ENCODE data around the gene MMP21. TPM values are rescaled to one million over a fixed set of nuclear protein-coding genes. Genes with fewer than 3 reads are reported as not detected.

MMP21 gene
- total and polyA plus RNA-seq, 2 experiments from 2014 or later: not detected

DNA sequence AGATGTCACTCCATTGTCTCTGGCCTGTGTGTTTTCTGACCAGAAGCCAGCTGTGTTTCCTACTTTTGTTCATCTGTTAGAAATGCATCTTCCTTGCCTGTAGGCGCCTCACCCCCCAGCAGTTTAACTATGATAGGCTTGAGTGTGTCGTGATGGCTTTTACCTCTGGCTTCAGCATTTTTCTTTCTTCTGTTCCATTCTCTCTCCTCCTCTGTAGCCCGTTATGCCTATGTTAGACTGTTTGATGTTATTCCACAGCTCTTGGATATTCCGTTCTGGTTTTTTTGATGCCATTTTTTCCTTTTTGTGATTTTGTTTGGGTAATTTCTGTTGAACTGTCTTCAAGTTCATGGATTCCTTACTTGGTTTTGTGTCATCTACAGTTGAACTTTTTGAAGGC, 17.9 kb downstream of the MMP21 start:
- Histone ChIP-seq H3K27me3 (ENCODE audit: insufficient read depth) (no peaks in the 10 kb centered on the region), H3K9me2 (ENCODE audit: insufficient read depth) (no peaks in the 10 kb centered on the region), H3K4me3 (no peak overlapping the region), H3F3A (replicated peaks; ENCODE audit: low read depth) (no peaks in the 10 kb centered on the region), H3K4me1 (ENCODE audit: insufficient read depth) (peaks cover 3% of the 10 kb centered on the region; the same call in 1 of the 2 replicates), H3K27ac (ENCODE audit: low read depth) (no peak overlapping the region), H2AFZ (no peak overlapping the region), H3K4me2 (no peak overlapping the region), H4K20me1 (replicated peaks; ENCODE audit: insufficient read depth) (0 out of 2 replicates have a peak, but pooled peaks cover 16% of the 10 kb centered on the region), H3K36me3 (ENCODE audit: insufficient read depth) (peaks cover 56% of the 10 kb centered on the region), H3K79me2 (replicated peaks; ENCODE audit: insufficient read depth) (peaks cover 9% of the 10 kb centered on the region; the same call in 1 of the 2 replicates)
- no peaks in the 10 kb centered on the region for H3K9me3 Mint-ChIP-seq
- peaks cover 15% of the 10 kb centered on the region for H3K4me1 Mint-ChIP-seq
- H3K27ac Mint-ChIP-seq: no peak overlapping the region
- TF ChIP-seq, protein P1, sequence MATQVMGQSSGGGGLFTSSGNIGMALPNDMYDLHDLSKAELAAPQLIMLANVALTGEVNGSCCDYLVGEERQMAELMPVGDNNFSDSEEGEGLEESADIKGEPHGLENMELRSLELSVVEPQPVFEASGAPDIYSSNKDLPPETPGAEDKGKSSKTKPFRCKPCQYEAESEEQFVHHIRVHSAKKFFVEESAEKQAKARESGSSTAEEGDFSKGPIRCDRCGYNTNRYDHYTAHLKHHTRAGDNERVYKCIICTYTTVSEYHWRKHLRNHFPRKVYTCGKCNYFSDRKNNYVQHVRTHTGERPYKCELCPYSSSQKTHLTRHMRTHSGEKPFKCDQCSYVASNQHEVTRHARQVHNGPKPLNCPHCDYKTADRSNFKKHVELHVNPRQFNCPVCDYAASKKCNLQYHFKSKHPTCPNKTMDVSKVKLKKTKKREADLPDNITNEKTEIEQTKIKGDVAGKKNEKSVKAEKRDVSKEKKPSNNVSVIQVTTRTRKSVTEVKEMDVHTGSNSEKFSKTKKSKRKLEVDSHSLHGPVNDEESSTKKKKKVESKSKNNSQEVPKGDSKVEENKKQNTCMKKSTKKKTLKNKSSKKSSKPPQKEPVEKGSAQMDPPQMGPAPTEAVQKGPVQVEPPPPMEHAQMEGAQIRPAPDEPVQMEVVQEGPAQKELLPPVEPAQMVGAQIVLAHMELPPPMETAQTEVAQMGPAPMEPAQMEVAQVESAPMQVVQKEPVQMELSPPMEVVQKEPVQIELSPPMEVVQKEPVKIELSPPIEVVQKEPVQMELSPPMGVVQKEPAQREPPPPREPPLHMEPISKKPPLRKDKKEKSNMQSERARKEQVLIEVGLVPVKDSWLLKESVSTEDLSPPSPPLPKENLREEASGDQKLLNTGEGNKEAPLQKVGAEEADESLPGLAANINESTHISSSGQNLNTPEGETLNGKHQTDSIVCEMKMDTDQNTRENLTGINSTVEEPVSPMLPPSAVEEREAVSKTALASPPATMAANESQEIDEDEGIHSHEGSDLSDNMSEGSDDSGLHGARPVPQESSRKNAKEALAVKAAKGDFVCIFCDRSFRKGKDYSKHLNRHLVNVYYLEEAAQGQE (IDR thresholded peaks at IDR 0.05; ENCODE audit: unreplicated experiment): no peak
- TF ChIP-seq, protein P2, sequence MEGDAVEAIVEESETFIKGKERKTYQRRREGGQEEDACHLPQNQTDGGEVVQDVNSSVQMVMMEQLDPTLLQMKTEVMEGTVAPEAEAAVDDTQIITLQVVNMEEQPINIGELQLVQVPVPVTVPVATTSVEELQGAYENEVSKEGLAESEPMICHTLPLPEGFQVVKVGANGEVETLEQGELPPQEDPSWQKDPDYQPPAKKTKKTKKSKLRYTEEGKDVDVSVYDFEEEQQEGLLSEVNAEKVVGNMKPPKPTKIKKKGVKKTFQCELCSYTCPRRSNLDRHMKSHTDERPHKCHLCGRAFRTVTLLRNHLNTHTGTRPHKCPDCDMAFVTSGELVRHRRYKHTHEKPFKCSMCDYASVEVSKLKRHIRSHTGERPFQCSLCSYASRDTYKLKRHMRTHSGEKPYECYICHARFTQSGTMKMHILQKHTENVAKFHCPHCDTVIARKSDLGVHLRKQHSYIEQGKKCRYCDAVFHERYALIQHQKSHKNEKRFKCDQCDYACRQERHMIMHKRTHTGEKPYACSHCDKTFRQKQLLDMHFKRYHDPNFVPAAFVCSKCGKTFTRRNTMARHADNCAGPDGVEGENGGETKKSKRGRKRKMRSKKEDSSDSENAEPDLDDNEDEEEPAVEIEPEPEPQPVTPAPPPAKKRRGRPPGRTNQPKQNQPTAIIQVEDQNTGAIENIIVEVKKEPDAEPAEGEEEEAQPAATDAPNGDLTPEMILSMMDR (conservative IDR thresholded peaks at IDR 0.05; ENCODE audit: low read depth in 2 of 2): no peak
- TF ChIP-seq EZH2phosphoT487 (IDR thresholded peaks at IDR 0.05; ENCODE audit: unreplicated experiment) (no peak), JUNB (IDR thresholded peaks at IDR 0.05; ENCODE audit: unreplicated experiment) (no peak), ZNF114 (CRISPR knock-in tag; IDR thresholded peaks at IDR 0.05) (no peak)
- peaks cover 61% of the 10 kb centered on the region for H3K36me3 Mint-ChIP-seq (ENCODE audit: low read depth)
- peaks cover 2% of the 10 kb centered on the region for H3K27me3 Mint-ChIP-seq (ENCODE audit: insufficient read depth, low read depth, poor library complexity)
- DNase-seq (ENCODE audit: low spot score) (no peak), ATAC-seq (no peak)
- no peak overlapping the region for H3K4me3 Mint-ChIP-seq

DNA sequence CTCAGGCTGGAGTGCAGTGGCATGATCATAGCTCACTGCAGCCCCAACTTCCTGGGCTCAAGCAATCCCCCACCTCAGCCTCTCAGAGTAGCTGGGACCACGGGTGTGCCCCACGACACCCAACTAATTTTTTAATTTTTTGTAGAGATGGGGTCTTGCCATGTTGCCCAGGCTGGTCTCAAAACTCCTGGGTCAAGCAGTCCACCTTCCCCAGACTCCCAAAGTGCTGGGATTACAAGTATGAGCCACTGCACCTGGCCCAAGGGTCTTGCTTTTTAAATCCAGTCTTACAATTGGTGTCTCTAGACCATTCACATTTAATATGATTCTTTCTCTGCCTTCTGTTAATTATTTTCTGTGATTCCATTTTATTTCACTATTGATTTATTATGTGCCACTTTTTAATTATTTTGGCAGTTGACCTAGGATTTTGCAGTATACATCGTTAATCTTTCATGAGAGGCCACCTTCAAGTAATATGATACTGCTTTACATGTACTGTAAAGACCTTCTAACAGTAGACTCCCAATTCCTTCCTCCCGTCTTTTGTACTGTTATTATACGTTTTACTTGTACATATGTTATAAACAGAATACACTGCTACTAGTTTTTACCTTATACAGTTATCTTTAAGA, 18.7 kb downstream of the MMP21 start:
- DNase-seq (ENCODE audit: low spot score): no peak
- no peak overlapping the region for H3K4me2 ChIP-seq
- peaks cover 8% of the 10 kb centered on the region for H3K4me1 Mint-ChIP-seq
- no peak overlapping the region for H3K27ac Mint-ChIP-seq
- peaks cover 3% of the 10 kb centered on the region; the same call in 1 of the 2 replicates for H3K4me1 ChIP-seq (ENCODE audit: insufficient read depth)
- peaks cover 63% of the 10 kb centered on the region for H3K36me3 ChIP-seq (ENCODE audit: insufficient read depth)
- H3K4me3 ChIP-seq: no peak overlapping the region
- TF ChIP-seq ZNF114 (CRISPR knock-in tag; IDR thresholded peaks at IDR 0.05) (no peak), CREB1 (CRISPR knock-in tag; IDR thresholded peaks at IDR 0.05; ENCODE audit: low read depth) (no peak)
- H3K27ac ChIP-seq (ENCODE audit: low read depth): no peak overlapping the region
- H3K9me3 Mint-ChIP-seq: no peaks in the 10 kb centered on the region
- H3K36me3 Mint-ChIP-seq (ENCODE audit: low read depth): peaks cover 58% of the 10 kb centered on the region
- 0 out of 2 replicates have a peak, but pooled peaks cover 16% of the 10 kb centered on the region for H4K20me1 ChIP-seq (replicated peaks; ENCODE audit: insufficient read depth)
- no peak for ATAC-seq
- no peak overlapping the region for H2AFZ ChIP-seq
- H3K27me3 Mint-ChIP-seq (ENCODE audit: insufficient read depth, low read depth, poor library complexity): peaks cover 2% of the 10 kb centered on the region
- H3K79me2 ChIP-seq (replicated peaks; ENCODE audit: insufficient read depth): peaks cover 9% of the 10 kb centered on the region; the same call in 1 of the 2 replicates
- no peaks in the 10 kb centered on the region for H3K27me3 ChIP-seq (ENCODE audit: insufficient read depth)
- no peaks in the 10 kb centered on the region for H3K9me2 ChIP-seq (ENCODE audit: insufficient read depth)
- H3F3A ChIP-seq (replicated peaks; ENCODE audit: low read depth): no peaks in the 10 kb centered on the region
- H3K4me3 Mint-ChIP-seq: no peak overlapping the region
